Astrocyte (in vitro differentiated cells and primary cell): Measurements from ENCODE around the gene KCNG3. TPM values are rescaled to one million over a fixed set of nuclear protein-coding genes. Genes with fewer than 3 reads are reported as not detected.

Source experiments
- DNase-seq: peaks from one replicate; pipeline ENCODE4 v3.0.0-alpha.2; 2010; ENCODE audit warnings: low read depth
- FAIRE-seq: peaks from 2 replicates; lab custom pipeline; 2011; peaks lifted over from hg19 to GRCh38; lab: Jason Lieb, UNC
- H2AFZ ChIP-seq: 2 replicates; pipeline ENCODE4 v1.6.0; 2012; ENCODE audit warnings: low read depth, low read length, inconsistent platforms
- H3K27ac ChIP-seq: 2 replicates; pipeline ENCODE4 v1.5.1; 2011; ENCODE audit warnings: low read depth, low read length, inconsistent platforms
- H3K27me3 ChIP-seq: 2 replicates; pipeline ENCODE4 v1.6.0; 2011; ENCODE audit warnings: low read length, inconsistent platforms; ENCODE audit not compliant: insufficient read depth
- H3K36me3 ChIP-seq: 2 replicates; pipeline ENCODE4 v1.5.1; 2011; ENCODE audit warnings: low read length, inconsistent platforms; ENCODE audit not compliant: insufficient read depth
- H3K4me1 ChIP-seq: 2 replicates; pipeline ENCODE4 v1.5.1; 2011; ENCODE audit warnings: low read length, inconsistent platforms; ENCODE audit not compliant: insufficient read depth
- H3K4me2 ChIP-seq: 2 replicates; pipeline ENCODE4 v1.6.0; 2012; ENCODE audit warnings: low read length, inconsistent platforms
- H3K4me3 ChIP-seq: 2 replicates; pipeline ENCODE4 v1.5.1; 2011; ENCODE audit warnings: low read depth, mild to moderate bottlenecking, low read length, inconsistent platforms; ENCODE audit not compliant: insufficient read depth
- H3K79me2 ChIP-seq: 2 replicates; pipeline ENCODE4 v1.6.0; 2012; ENCODE audit warnings: mild to moderate bottlenecking, low read length, inconsistent platforms; ENCODE audit not compliant: insufficient read depth
- H3K9ac ChIP-seq: 2 replicates; pipeline ENCODE4 v1.6.0; 2012; ENCODE audit warnings: mild to moderate bottlenecking, low read length, inconsistent platforms
- H3K9me3 ChIP-seq: 2 replicates; pipeline ENCODE4 v1.5.1; 2012; ENCODE audit warnings: low read depth, mild to moderate bottlenecking, low read length, inconsistent platforms; ENCODE audit not compliant: insufficient read depth
- H4K20me1 ChIP-seq: 2 replicates; pipeline ENCODE4 v1.6.0; 2012; ENCODE audit warnings: low read length, inconsistent platforms; ENCODE audit not compliant: insufficient read depth
- H3K27ac Mint-ChIP-seq: one replicate; pipeline ENCODE4 v1.8.0; 2021; ENCODE audit warnings: mild to moderate bottlenecking, mixed read lengths; ENCODE audit not compliant: unreplicated experiment
- H3K27me3 Mint-ChIP-seq: one replicate; pipeline ENCODE4 v1.8.0; 2021; ENCODE audit warnings: low read depth, mixed read lengths; ENCODE audit not compliant: unreplicated experiment
- H3K36me3 Mint-ChIP-seq: one replicate; pipeline ENCODE4 v1.8.0; 2021; ENCODE audit warnings: low read depth, mixed read lengths; ENCODE audit not compliant: unreplicated experiment
- H3K4me1 Mint-ChIP-seq: one replicate; pipeline ENCODE4 v1.8.0; 2021; ENCODE audit warnings: low read depth, mixed read lengths; ENCODE audit not compliant: unreplicated experiment
- H3K4me3 Mint-ChIP-seq: one replicate; pipeline ENCODE4 v1.8.0; 2021; ENCODE audit warnings: mild to moderate bottlenecking, moderate library complexity, mixed read lengths; ENCODE audit not compliant: unreplicated experiment
- H3K9me3 Mint-ChIP-seq: one replicate; pipeline ENCODE4 v1.8.0; 2021; ENCODE audit warnings: mild to moderate bottlenecking, mixed read lengths; ENCODE audit not compliant: unreplicated experiment
- EZH2 ChIP-seq: IDR thresholded peaks from 2 replicates; pipeline ENCODE4 v1.6.1; 2012; ENCODE audit warnings: mild to moderate bottlenecking, low read length, inconsistent platforms; ENCODE audit not compliant: insufficient read depth
- total RNA-seq: library from RNA; stranded (reverse); gene quantifications from 2 replicates; pipeline ENCODE4 v1.2.1, GENCODE V29; 2021
- TF ChIP-seq, protein P1 (sequence below): IDR thresholded peaks from 2 replicates; pipeline ENCODE4 v1.5.1; 2011; ENCODE audit warnings: low read depth, mild to moderate bottlenecking, inconsistent platforms, low read length, moderate library complexity; ENCODE audit not compliant: insufficient read depth

KCNG3 gene
- total RNA-seq, 1 donor from 2014 or later, result 0.20 TPM

DNA sequence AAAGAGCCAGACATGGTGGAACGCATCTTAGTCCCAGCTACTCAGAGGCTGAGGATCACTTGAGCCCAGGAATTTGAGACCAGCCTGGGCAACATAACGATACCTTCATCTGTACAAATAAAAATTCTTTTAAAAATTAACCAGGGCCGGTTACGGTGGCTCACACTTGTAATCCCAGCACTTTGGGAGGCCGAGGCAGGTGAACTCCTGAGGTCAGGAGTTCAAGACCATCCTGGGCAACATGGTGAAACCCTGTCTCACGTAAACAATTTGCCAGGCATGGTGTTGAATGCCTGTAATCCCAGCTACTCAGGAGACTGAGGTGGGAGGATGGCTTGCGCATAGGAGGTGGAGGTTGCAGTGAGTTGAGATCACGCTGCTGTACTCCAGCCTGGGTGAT, 25.8 kb upstream of the KCNG3 start:
- H3K27ac Mint-ChIP-seq, result no peak overlapping the region
- no peak for FAIRE-seq
- TF ChIP-seq, protein P1, sequence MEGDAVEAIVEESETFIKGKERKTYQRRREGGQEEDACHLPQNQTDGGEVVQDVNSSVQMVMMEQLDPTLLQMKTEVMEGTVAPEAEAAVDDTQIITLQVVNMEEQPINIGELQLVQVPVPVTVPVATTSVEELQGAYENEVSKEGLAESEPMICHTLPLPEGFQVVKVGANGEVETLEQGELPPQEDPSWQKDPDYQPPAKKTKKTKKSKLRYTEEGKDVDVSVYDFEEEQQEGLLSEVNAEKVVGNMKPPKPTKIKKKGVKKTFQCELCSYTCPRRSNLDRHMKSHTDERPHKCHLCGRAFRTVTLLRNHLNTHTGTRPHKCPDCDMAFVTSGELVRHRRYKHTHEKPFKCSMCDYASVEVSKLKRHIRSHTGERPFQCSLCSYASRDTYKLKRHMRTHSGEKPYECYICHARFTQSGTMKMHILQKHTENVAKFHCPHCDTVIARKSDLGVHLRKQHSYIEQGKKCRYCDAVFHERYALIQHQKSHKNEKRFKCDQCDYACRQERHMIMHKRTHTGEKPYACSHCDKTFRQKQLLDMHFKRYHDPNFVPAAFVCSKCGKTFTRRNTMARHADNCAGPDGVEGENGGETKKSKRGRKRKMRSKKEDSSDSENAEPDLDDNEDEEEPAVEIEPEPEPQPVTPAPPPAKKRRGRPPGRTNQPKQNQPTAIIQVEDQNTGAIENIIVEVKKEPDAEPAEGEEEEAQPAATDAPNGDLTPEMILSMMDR, result no peak
- TF ChIP-seq EZH2, result no peak

DNA sequence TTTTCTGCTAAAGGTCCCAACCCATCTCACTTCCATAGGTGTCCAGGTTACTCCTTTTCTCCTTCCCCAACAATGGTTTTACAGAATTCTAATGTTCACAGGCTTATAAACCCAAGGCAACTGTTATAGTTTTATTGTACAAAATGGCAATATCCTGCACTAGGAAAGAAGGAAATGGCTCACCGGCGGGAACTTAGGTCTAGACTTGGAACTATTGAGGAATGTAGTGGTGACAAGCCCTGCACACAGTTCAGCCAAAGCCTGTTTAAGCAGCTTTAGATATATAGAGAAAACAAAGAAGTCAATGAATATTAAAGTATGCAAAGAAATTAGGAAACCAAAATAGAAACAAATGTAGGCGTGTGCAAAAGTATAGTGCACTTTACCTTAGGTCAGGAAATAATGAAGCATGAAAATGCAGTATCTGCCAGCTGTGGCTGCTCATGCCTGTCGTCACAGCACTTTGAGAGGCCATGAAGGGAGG, 22.7 kb upstream of the KCNG3 start:
- Mint-ChIP-seq H3K4me3 (no peak overlapping the region), H3K4me1 (no peaks in the 10 kb centered on the region), H3K9me3 (no peaks in the 10 kb centered on the region), H3K27ac (no peak overlapping the region), H3K36me3 (peaks cover 2% of the 10 kb centered on the region), H3K27me3 (peaks cover 3% of the 10 kb centered on the region)
- no peak overlapping the region for H3K27ac ChIP-seq
- no peaks in the 10 kb centered on the region for H4K20me1 ChIP-seq
- H3K79me2 ChIP-seq, result no peaks in the 10 kb centered on the region
- H3K36me3 ChIP-seq, result no peaks in the 10 kb centered on the region
- H3K9ac ChIP-seq, result no peak overlapping the region
- TF ChIP-seq, protein P1, result no peak
- no peak overlapping the region for H3K4me3 ChIP-seq
- no peak overlapping the region for H2AFZ ChIP-seq
- H3K4me2 ChIP-seq, result no peak overlapping the region
- no peaks in the 10 kb centered on the region for H3K9me3 ChIP-seq
- no peak for FAIRE-seq
- DNase-seq, result no peak
- no peaks in the 10 kb centered on the region for H3K4me1 ChIP-seq
- H3K27me3 ChIP-seq, result no peaks in the 10 kb centered on the region

More for the DNA sequence above, 25.8 kb upstream of the KCNG3 start:
- Mint-ChIP-seq H3K9me3 (no peaks in the 10 kb centered on the region), H3K4me1 (no peaks in the 10 kb centered on the region), H3K36me3 (peaks cover 2% of the 10 kb centered on the region), H3K27me3 (peaks cover 3% of the 10 kb centered on the region), H3K4me3 (no peak overlapping the region)
- Histone ChIP-seq H3K4me2 (no peak overlapping the region), H3K9me3 (no peaks in the 10 kb centered on the region), H4K20me1 (no peaks in the 10 kb centered on the region), H3K79me2 (no peaks in the 10 kb centered on the region), H3K27me3 (no peaks in the 10 kb centered on the region), H3K9ac (no peak overlapping the region), H3K27ac (no peak overlapping the region), H2AFZ (no peak overlapping the region), H3K4me3 (no peak overlapping the region), H3K4me1 (no peaks in the 10 kb centered on the region), H3K36me3 (no peaks in the 10 kb centered on the region)
- no peak for DNase-seq

DNA sequence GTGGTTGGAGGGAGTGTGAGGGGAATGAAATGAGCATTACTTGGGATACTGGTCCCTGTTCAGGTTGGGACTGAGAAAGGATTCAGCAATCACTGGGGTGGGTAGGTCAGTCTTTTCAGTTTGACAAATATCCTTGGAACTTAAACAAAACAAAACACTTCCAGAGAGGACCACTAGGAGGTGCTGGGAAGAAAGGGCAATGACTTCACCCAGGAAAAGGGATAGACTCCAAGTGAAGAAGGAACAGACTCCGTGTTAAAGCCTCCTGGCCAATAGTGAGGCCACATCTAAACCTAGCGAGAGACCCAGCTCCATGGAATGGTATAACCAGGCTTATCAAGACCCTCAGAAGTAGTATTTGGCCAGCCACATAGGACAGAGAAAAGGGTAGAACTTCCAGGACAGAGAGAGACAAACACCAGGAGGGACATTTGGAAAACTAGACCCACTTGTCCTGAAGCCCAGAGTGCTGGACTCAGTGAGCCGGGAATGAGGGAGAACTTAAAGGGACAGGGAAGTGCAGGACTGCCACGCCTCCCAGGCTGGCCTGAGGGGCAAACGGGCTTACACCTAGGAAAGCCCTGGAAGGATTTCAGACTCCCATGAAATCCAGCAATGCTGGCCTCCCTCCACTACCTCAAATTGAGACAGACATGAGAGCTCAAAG, 19.6 kb upstream of the KCNG3 start:
- Histone ChIP-seq H2AFZ (peak overlapping the region; percentile 18), H3K27ac (no peak overlapping the region), H3K4me1 (no peaks in the 10 kb centered on the region), H3K36me3 (no peaks in the 10 kb centered on the region), H4K20me1 (no peaks in the 10 kb centered on the region), H3K79me2 (no peaks in the 10 kb centered on the region), H3K9me3 (no peaks in the 10 kb centered on the region), H3K9ac (no peak overlapping the region), H3K4me2 (no peak overlapping the region), H3K4me3 (no peak overlapping the region), H3K27me3 (no peaks in the 10 kb centered on the region)
- H3K4me3 Mint-ChIP-seq, result no peak overlapping the region
- H3K4me1 Mint-ChIP-seq, result peaks cover 10% of the 10 kb centered on the region
- no peaks in the 10 kb centered on the region for H3K9me3 Mint-ChIP-seq
- no peak overlapping the region for H3K27ac Mint-ChIP-seq
- no peak for TF ChIP-seq EZH2
- TF ChIP-seq, protein P1, result peak; percentile 58
- no peaks in the 10 kb centered on the region for H3K27me3 Mint-ChIP-seq
- FAIRE-seq (no peak), DNase-seq (peak; percentile 23)
- H3K36me3 Mint-ChIP-seq, result no peaks in the 10 kb centered on the region
